Upper lobe of left lung (tissue), 6 donors: ENCODE results near the gene KASH5. TPM values are rescaled to one million over a fixed set of nuclear protein-coding genes. Genes with fewer than 3 reads are reported as not detected.

Experiments
- ATAC-seq, 2 donors: fragments of 200-7000 bp; cut with Tn5 transposase; one replicate each; pipeline ENCODE4 v1.9.1; 2022; ENCODE audit warnings: mild to moderate bottlenecking in 2 of 2, moderate library complexity in 2 of 2; ENCODE audit not compliant: low FRiP score in 2 of 2
- DNase-seq, 2 donors: peaks; one replicate each; pipeline ENCODE4 v3.0.0-alpha.2; 2019 to 2020
- H3K27ac ChIP-seq, 4 donors: fragments of 200-600 bp; sonication (generic); one replicate each; pipeline ENCODE4 v1.5.1; 2016 to 2019
- H3K27me3 ChIP-seq, 4 donors: fragments of 200-600 bp; sonication (generic); one replicate each; pipeline ENCODE4 v1.5.1; 2017 to 2019
- H3K36me3 ChIP-seq, 4 donors: fragments of 200-600 bp; sonication (generic); one replicate each; pipeline ENCODE4 v1.5.1; 2016 to 2019
- H3K4me1 ChIP-seq, 4 donors: fragments of 200-600 bp; sonication (generic); one replicate each; pipeline ENCODE4 v1.5.1; 2018 to 2019
- H3K4me3 ChIP-seq, 4 donors: fragments of 200-600 bp; sonication (generic); one replicate each; pipeline ENCODE4 v1.5.1; 2017 to 2019; ENCODE audit warnings: mild to moderate bottlenecking in 2 of 4, moderate library complexity in 1 of 4
- H3K9me3 ChIP-seq, 4 donors: fragments of 200-600 bp; sonication (generic); one replicate each; pipeline ENCODE4 v1.5.1; 2018 to 2019
- CTCF ChIP-seq, 6 experiments: fragments of 450-650 bp in 4 of 6; fragments of 200-600 bp in 2 of 6; sonication (generic) in 2 of 6; IDR thresholded peaks; one replicate each; pipeline ENCODE4 v1.5.1; 2016 to 2019; ENCODE audit warnings: antibody characterized with exemption in 6 of 6
- EP300 ChIP-seq, 4 donors: sonication (generic); formaldehyde crosslinking; IDR thresholded peaks; one replicate each; pipeline ENCODE4 v1.5.1; 2017; ENCODE audit warnings: antibody characterized with exemption in 4 of 4, control low read depth in 2 of 4
- POLR2A ChIP-seq, 4 donors: fragments of 450-650 bp; IDR thresholded peaks; one replicate each; pipeline ENCODE4 v1.5.1; 2016 to 2017; ENCODE audit warnings: antibody characterized with exemption in 4 of 4, mild to moderate bottlenecking in 2 of 4
- POLR2AphosphoS5 ChIP-seq, 2 donors: sonication (generic); formaldehyde crosslinking; IDR thresholded peaks; one replicate each; pipeline ENCODE4 v1.5.1; 2017; ENCODE audit warnings: antibody characterized with exemption in 2 of 2
- WGBS, 2 donors: methylation state at CpG; one replicate each; pipeline ENCODE4 v1.1.5; 2017 to 2018; 5-methylcytosine and 5-hydroxymethylcytosine counted together
- total RNA-seq, 6 donors: library from RNA; depleted of rRNA in 4 of 6; stranded (reverse); fragments of >200 nt in 4 of 6; gene quantifications; one replicate each; pipeline versions ENCODE4 v1.1.0 to v1.2.1, GENCODE V29; 2016 to 2021
- donor health status: DM: no; HTN: no; CAD: no; lungs with moderate emphysema.
- donor health status: DM: no; HTN: yes; CAD: no; lungs with severe emphysema.

Gene KASH5
- total RNA-seq, 6 donors from 2014 or later = 0.61 to 6.9 (median 1.6) TPM; not detected in 2

DNA sequence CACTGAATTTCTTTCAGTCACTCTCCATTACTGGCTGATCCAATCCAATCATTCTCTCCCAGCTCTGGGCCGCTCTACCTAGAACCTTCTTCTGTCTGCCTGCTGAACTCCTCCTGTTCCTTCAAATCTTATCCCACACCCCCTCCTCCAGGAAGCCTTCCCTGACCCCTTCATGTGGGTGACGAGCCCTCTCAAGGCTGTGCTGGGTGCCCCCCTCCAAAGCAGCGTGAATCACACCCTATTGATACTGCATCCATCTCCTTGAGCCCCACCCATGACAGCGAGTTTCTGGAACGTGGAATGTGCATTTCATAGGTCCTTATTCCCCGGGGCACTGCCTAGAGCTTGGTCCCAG is 60.4 kb downstream of the KASH5 start:
- Histone ChIP-seq H3K27ac (no peak overlapping the region), H3K27me3 (no peaks in the 10 kb centered on the region), H3K36me3 (peaks cover 0 to 33% (median 15%) of the 10 kb centered on the region in 4 donors), H3K4me1 (peaks cover 6 to 40% (median 15%) of the 10 kb centered on the region in 4 donors), H3K4me3 (no peak overlapping the region), H3K9me3 (no peaks in the 10 kb centered on the region)
- DNase-seq (no peak), ATAC-seq (no peak)
- 95 to 99% methylated on average over 6 of the region's 6 CpGs for WGBS, 2 donors
- TF ChIP-seq POLR2AphosphoS5 (IDR thresholded peaks at IDR 0.05) (no peak), CTCF (IDR thresholded peaks at IDR 0.05) (no peak), EP300 (IDR thresholded peaks at IDR 0.05) (no peak), POLR2A (IDR thresholded peaks at IDR 0.05) (no peak)

DNA sequence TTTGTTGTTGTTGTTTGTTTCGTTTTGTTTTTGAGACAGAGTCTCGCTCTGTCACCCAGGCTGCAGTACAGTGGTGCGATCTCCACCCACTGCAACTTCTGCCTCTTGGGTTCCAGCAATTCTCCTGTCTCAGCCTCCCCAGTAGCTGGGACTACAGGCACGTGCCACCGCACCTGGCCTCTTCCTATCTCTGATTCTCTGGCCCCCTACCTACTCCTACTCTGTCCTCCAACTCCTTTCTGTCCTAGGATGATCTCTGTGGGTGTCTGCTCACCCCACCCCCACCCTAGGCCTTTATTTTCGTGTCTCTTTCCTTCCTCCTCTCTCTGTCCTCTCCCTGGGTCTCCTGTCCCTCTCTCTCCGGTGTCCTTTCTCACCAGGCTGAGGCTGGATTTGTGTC is 62.4 kb downstream of the KASH5 start:
- WGBS, 2 donors = 84 to 89% methylated on average over 6 to 7 of the region's 7 CpGs
- DNase-seq (no peak), ATAC-seq (no peak)
- Histone ChIP-seq H3K27me3 (no peaks in the 10 kb centered on the region), H3K36me3 (peaks cover 0 to 33% (median 15%) of the 10 kb centered on the region in 4 donors), H3K9me3 (no peaks in the 10 kb centered on the region), H3K4me3 (peak overlapping the region in 2 of 4 donors; percentile 71 to 85), H3K4me1 (peaks cover 10 to 53% (median 25%) of the 10 kb centered on the region in 4 donors), H3K27ac (no peak overlapping the region)
- TF ChIP-seq CTCF (IDR thresholded peaks at IDR 0.05) (no peak), POLR2A (IDR thresholded peaks at IDR 0.05) (no peak), POLR2AphosphoS5 (IDR thresholded peaks at IDR 0.05) (no peak), EP300 (IDR thresholded peaks at IDR 0.05) (no peak)

DNA sequence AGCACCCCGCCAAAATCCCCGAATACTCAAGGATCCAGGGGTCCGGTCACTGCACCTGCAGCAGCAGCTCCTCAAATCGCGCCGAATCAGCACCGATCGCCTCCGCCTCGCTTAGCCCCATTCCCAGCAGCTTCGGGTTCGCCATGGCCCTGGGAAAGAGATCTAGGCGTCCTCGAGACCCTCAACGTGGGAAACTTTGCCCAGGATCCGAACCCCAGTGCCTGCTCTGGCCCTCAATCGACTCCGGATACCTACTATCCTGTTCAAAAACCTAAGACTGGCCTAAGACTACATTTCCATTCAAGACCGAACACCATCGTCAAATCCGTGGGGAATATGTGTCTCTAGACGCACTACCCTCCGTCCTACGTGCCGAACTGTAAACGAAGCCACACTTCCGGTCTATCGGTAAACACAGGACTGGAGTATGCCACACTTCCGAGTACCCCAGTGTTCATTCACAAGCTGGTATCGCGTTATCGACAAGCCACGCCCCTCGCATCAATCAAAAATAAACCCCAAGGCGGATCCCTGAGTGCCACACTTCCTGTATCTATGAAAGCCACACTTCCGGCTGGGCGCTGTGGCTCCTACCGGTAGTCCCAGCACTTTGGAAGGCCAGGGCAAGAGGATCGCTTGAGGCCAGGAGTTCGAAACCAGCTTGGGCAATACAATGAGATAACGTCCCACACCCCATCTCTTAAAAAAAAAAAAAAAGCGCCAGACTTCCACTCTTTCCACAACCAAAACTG is 63.6 kb downstream of the KASH5 start, which contains the start of gene PIH1D1:
Gene PIH1D1, minus strand, starts transcription at position 385 of the 752 bp plus-strand sequence. Its CDS starts 240 bp downstream, at position 145.
- Histone ChIP-seq H3K9me3 (no peaks in the 10 kb centered on the region), H3K36me3 (peaks cover 0 to 31% (median 10%) of the 10 kb centered on the region in 4 donors), H3K27me3 (no peaks in the 10 kb centered on the region), H3K4me3 (peak within 1 kb of the TSS; percentile 56 to 87 (median 78)), H3K4me1 (peaks cover 10 to 53% (median 25%) of the 10 kb centered on the region in 4 donors), H3K27ac (peak within 1 kb of the TSS; percentile 95 to 99 (median 96))
- TF ChIP-seq CTCF (IDR thresholded peaks at IDR 0.05) = no peak
- peak in 1 of 4 donors; percentile 23 for TF ChIP-seq EP300 (IDR thresholded peaks at IDR 0.05)
- TF ChIP-seq POLR2AphosphoS5 (IDR thresholded peaks at IDR 0.05) = peak; percentile 92 to 94
- peak in 1 of 4 donors; percentile 73 for TF ChIP-seq POLR2A (IDR thresholded peaks at IDR 0.05)
- WGBS, 2 donors = 1% methylated on average over 30 to 33 of the region's 42 CpGs
- peak in 1 of 2 donors; percentile 99 for DNase-seq
- peak; percentile 89 for ATAC-seq

DNA sequence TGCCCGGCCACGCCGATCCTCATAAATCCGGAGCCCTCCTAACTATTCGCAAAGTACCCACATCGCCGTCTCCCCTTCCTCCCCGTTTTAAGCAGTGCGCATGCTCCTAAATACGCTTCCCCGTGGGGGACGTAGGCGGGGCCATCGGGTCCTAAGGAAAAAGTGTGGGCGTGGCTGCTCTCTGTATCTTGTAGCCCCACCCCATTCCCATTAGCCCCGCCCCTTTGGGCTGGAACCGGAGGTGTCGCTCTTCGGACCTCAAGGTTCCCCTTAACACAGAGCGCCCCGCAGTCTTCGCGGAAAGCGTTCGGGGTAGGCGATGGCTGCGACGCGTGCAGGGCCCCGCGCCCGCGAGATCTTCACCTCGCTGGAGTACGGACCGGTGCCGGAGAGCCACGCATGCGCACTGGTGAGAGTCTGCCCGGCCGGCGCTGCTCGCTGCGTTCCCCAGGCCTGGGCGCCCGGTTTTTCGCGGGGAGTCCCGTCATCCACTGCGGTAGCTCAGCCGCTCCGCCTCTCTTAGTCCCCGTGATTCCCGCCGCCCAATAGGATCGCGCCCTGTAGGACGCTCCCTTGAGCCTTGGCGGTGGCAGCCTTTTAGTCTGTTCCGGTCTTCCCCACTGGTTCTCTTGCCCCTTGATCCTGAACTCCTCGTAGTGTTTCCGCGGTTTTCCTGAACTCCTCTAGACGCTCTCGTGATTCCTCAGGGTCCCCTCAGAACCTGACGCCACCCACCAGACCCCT is 65.1 kb downstream of the KASH5 start, which contains the start of gene ALDH16A1:
Gene ALDH16A1, plus strand, starts transcription at position 213 of the 744 bp plus-strand sequence. Its CDS starts 107 bp downstream, at position 320.
- Histone ChIP-seq H3K4me1 (peaks cover 10 to 48% (median 27%) of the 10 kb centered on the region in 4 donors), H3K36me3 (peaks cover 0 to 18% (median 6%) of the 10 kb centered on the region in 4 donors), H3K9me3 (no peaks in the 10 kb centered on the region), H3K27ac (peak within 1 kb of the TSS; percentile 95 to 99 (median 96)), H3K4me3 (peak within 1 kb of the TSS; percentile 50 to 87 (median 78)), H3K27me3 (no peaks in the 10 kb centered on the region)
- peak in 3 of 6 experiments; percentile 12 to 16 (median 12) for TF ChIP-seq CTCF (IDR thresholded peaks at IDR 0.05)
- peak; percentile 24 to 89 (median 88) for TF ChIP-seq POLR2A (IDR thresholded peaks at IDR 0.05)
- peak; percentile 93 to 95 for TF ChIP-seq POLR2AphosphoS5 (IDR thresholded peaks at IDR 0.05)
- TF ChIP-seq EP300 (IDR thresholded peaks at IDR 0.05) = no peak
- ATAC-seq (peak; percentile 96 to 97), DNase-seq (peak; percentile 98 to 99)
- 0% methylated on average over 19 to 41 of the region's 66 CpGs for WGBS, 2 donors
